K562 (cell line): ENCODE measurements around the gene CCDC27. TPM values are rescaled to one million over a fixed set of nuclear protein-coding genes. Genes with fewer than 3 reads are reported as not detected.

Experiments used
- ATAC-seq: fragments of 200-7000 bp; cut with Tn5 transposase; 3 replicates; pipeline ENCODE4 v1.9.1; 2020; ENCODE audit warnings: moderate library complexity
- BruUV-seq: library from RNA; stranded (reverse); fragments of 400-500 nt; replicated peaks from 2 replicates; lab custom pipeline; 2021; lab: Mats Ljungman, UMichigan
- CTCF ChIA-PET: fragments of 300-600 bp; formaldehyde crosslinking; extraction: SDS; loops from one replicate; lab custom pipeline; 2021; ENCODE audit warnings: low intra/inter-chr PET ratio; lab: Yijun Ruan, JAX
- POLR2A ChIA-PET: fragments of 300-600, 350-650 bp; sonication (Branson Sonifier 250); formaldehyde crosslinking; extraction: SDS; loops from one replicate; lab custom pipeline; 2021; ENCODE audit warnings: antibody characterized with exemption, inconsistent platforms; lab: Yijun Ruan, JAX
- DNase-seq, 4 experiments: peaks; one replicate each; pipeline versions ENCODE4 v3.0.0 to v3.0.0-alpha.2; 2011 to 2018; ENCODE audit warnings: low spot score in 3 of 4, mixed read lengths in 3 of 4; ENCODE audit errors: extremely low read depth in 1 of 4
- FAIRE-seq: peaks from 2 replicates; lab custom pipeline; 2011; peaks lifted over from hg19 to GRCh38; lab: Jason Lieb, UNC
- H2AFZ ChIP-seq: 2 replicates; pipeline ENCODE4 v1.6.0; 2011; ENCODE audit warnings: low read depth, low read length, control low read depth, inconsistent platforms
- H3K27ac ChIP-seq: fragments of 200-600 bp; 3 replicates; pipeline ENCODE4 v1.8.0; 2011; ENCODE audit warnings: low read depth, mild to moderate bottlenecking, control low read depth, inconsistent platforms, low read length, moderate library complexity, mixed read lengths; ENCODE audit errors: extremely low read depth
- H3K27me3 ChIP-seq, 2 experiments: fragments of 300-600 bp in 1 of 2; 2 replicates in 1 of 2; 3 replicates in 1 of 2; pipeline versions ENCODE4 v1.6.0 to v1.8.0; 2011; ENCODE audit warnings: inconsistent platforms in 2 of 2, low read length in 2 of 2, mild to moderate bottlenecking in 1 of 2, mixed read lengths in 1 of 2, moderate library complexity in 1 of 2; ENCODE audit not compliant: control insufficient read depth in 2 of 2, insufficient read depth in 2 of 2
- H3K36me3 ChIP-seq: fragments of 300-600 bp; 3 replicates; pipeline ENCODE4 v1.8.0; 2011; ENCODE audit warnings: mild to moderate bottlenecking, low read length, inconsistent platforms; ENCODE audit not compliant: control insufficient read depth, insufficient read depth
- H3K4me1 ChIP-seq, 2 experiments: fragments of 200-600 bp in 1 of 2; replicated peaks in 1 of 2; 2 replicates in 1 of 2; 3 replicates in 1 of 2; pipeline versions ENCODE4 v1.5.1 to v1.8.0; 2011; ENCODE audit warnings: inconsistent platforms in 2 of 2, low read length in 2 of 2, mild to moderate bottlenecking in 1 of 2, mixed read lengths in 1 of 2, moderate library complexity in 1 of 2; ENCODE audit not compliant: control insufficient read depth in 2 of 2, insufficient read depth in 2 of 2
- H3K4me2 ChIP-seq: 2 replicates; pipeline ENCODE4 v1.6.1; 2011; ENCODE audit warnings: low read length, control low read depth, inconsistent platforms, mixed read lengths; ENCODE audit not compliant: insufficient read depth
- H3K4me3 ChIP-seq: fragments of 200-600 bp; sonication (generic), shearing (Covaris generic); 2 replicates; pipeline ENCODE4 v1.5.1; 2016; ENCODE audit warnings: control low read depth, inconsistent platforms
- H3K79me2 ChIP-seq: fragments of 200-600 bp; 3 replicates; pipeline ENCODE4 v1.8.0; 2011; ENCODE audit warnings: low read length, inconsistent platforms; ENCODE audit not compliant: control insufficient read depth, insufficient read depth
- H3K9ac ChIP-seq, 2 experiments: 2 replicates each; pipeline versions ENCODE4 v1.6.0 to v1.6.1; 2011; ENCODE audit warnings: low read depth in 2 of 2, low read length in 2 of 2, control low read depth in 1 of 2, inconsistent platforms in 1 of 2, mild to moderate bottlenecking in 1 of 2, mixed read lengths in 1 of 2; ENCODE audit not compliant: insufficient read depth in 1 of 2
- H3K9me1 ChIP-seq: one replicate; pipeline ENCODE4 v1.6.0; 2011; ENCODE audit warnings: inconsistent platforms, mild to moderate bottlenecking, low read length, moderate library complexity; ENCODE audit not compliant: control insufficient read depth, insufficient read depth
- H3K9me3 ChIP-seq: replicated peaks from 2 replicates; pipeline ENCODE4 v1.5.1; 2011; ENCODE audit warnings: low read depth, low read length, inconsistent platforms; ENCODE audit not compliant: control insufficient read depth, insufficient read depth
- H4K20me1 ChIP-seq: replicated peaks from 2 replicates; pipeline ENCODE4 v1.6.1; 2011; ENCODE audit warnings: low read length, inconsistent platforms, mixed read lengths; ENCODE audit not compliant: control insufficient read depth, insufficient read depth
- CBFA2T3 ChIP-seq: fragments of 450-650 bp; IDR thresholded peaks from 2 replicates; pipeline ENCODE4 v1.6.1; 2017
- GTF3C2 ChIP-seq: IDR thresholded peaks from 3 replicates; pipeline ENCODE4 v1.6.1; 2011; ENCODE audit warnings: borderline replicate concordance, mild to moderate bottlenecking, moderate library complexity; ENCODE audit not compliant: insufficient read length; ENCODE audit errors: extremely low read depth
- MCM5 ChIP-seq: fragments of 450-650 bp; IDR thresholded peaks from 2 replicates; pipeline ENCODE4 v1.6.1; 2016; ENCODE audit warnings: low read depth
- MECOM ChIP-seq: fragments of 250-450 bp; sonication (Bioruptor Pico); IDR thresholded peaks from 2 replicates; pipeline ENCODE4 v1.8.0; 2022; ENCODE audit warnings: inconsistent platforms
- PRPF4 ChIP-seq: fragments of 200-400 bp; formaldehyde crosslinking; IDR thresholded peaks from one replicate; pipeline ENCODE4 v1.6.1; 2017; ENCODE audit warnings: low read length, low read depth, mild to moderate bottlenecking; ENCODE audit not compliant: insufficient read depth, poor library complexity, severe bottlenecking
- RNF219 ChIP-seq: fragments of 250-450 bp; sonication (Bioruptor Pico); IDR thresholded peaks from 2 replicates; pipeline ENCODE4 v1.5.0; 2022; ENCODE audit warnings: mild to moderate bottlenecking
- SP1 ChIP-seq: sonication (generic); formaldehyde crosslinking; IDR thresholded peaks from 2 replicates; pipeline ENCODE4 v1.8.1; 2022; ENCODE audit warnings: mild to moderate bottlenecking, missing genetic modification reagents
- SRSF3 ChIP-seq: fragments of 200-400 bp; formaldehyde crosslinking; IDR thresholded peaks from 2 replicates; pipeline ENCODE4 v1.6.1; 2016; ENCODE audit warnings: mild to moderate bottlenecking, low read length, moderate library complexity; ENCODE audit not compliant: insufficient read depth
- WGBS: fragments of 100-300 bp; shearing (Covaris generic); methylation state at CpG from one replicate; pipeline ENCODE4 v1.1.6; 2016; ENCODE audit warnings: low coverage, mixed read lengths; ENCODE audit not compliant: insufficient coverage; ENCODE audit errors: missing lambda C conversion rate; 5-methylcytosine and 5-hydroxymethylcytosine counted together
- in situ Hi-C: fragments of 300-500 bp; cut with MboI; formaldehyde crosslinking; loops from 4 replicates; pipeline ENCODE4 v1.15.0; 2018; ENCODE audit warnings: inconsistent platforms, mixed read lengths
- intact Hi-C: fragments of 100-400 bp; cut with micrococcal nuclease; formaldehyde crosslinking; loops from 2 replicates; pipeline ENCODE4 v1.14.2; 2022
- polyA plus RNA-seq, 8 experiments: library from polyadenylated mRNA; depleted of rRNA in 4 of 8; stranded (reverse) in 5 of 8; unstranded in 3 of 8; fragments of >200 nt; fragmentation: Nextera tagmentation in 2 of 8; fragmentation: Illumina TruSeq in 1 of 8; extraction: Ambion mirVana in 2 of 8; extraction: Trizol in 1 of 8; gene quantifications; 2 replicates each; pipeline versions ENCODE4 v1.2.1 to v1.2.3, GENCODE V29; 2011 to 2014; ENCODE audit warnings: inconsistent platforms in 1 of 8, missing spikeins in 1 of 8
- total RNA-seq, 7 experiments: library from RNA; depleted of rRNA in 6 of 7; stranded (reverse); fragments of >200 nt in 6 of 7; fragmentation: Illumina TruSeq in 2 of 7; extraction: Trizol in 2 of 7; gene quantifications; 2 replicates each; pipeline versions ENCODE4 v1.2.1 to v1.2.3, GENCODE V29; 2011 to 2021; ENCODE audit warnings: low replicate concordance in 1 of 7
- TF ChIP-seq, protein P1 (sequence below), 2 experiments: IDR thresholded peaks; 2 replicates each; pipeline ENCODE4 v1.6.1; 2011; ENCODE audit warnings: borderline replicate concordance in 1 of 2, control low read depth in 1 of 2, low read depth in 1 of 2, low read length in 1 of 2, mild to moderate bottlenecking in 1 of 2, mixed read lengths in 1 of 2, moderate library complexity in 1 of 2; ENCODE audit not compliant: insufficient read depth in 1 of 2, insufficient read length in 1 of 2, poor library complexity in 1 of 2, severe bottlenecking in 1 of 2; ENCODE audit errors: extremely low read depth in 1 of 2

The CCDC27 gene
- total and polyA plus RNA-seq, 9 of the 15 experiments (the other 6 are each of a cell fraction or from before 2014, with no cell fraction given), result 0.01 to 0.04 TPM; not detected in 7

- in situ Hi-C loops, result no loop called here
- Histone ChIP-seq H3K27me3 (no peaks in the 10 kb centered on the region), H3K4me2 (no peak overlapping the region), H3K9me3 (no peaks in the 10 kb centered on the region), H3K27ac (no peak overlapping the region), H3K4me3 (no peak overlapping the region), H3K9me1 (peaks cover 5% of the 10 kb centered on the region), H3K36me3 (peaks cover 71% of the 10 kb centered on the region), H3K79me2 (peaks cover 6% of the 10 kb centered on the region; the same call in 2 of the 3 replicates), H3K4me1 (peaks cover 15 to 54% of the 10 kb centered on the region in 2 experiments), H2AFZ (no peak overlapping the region), H4K20me1 (no peaks in the 10 kb centered on the region), H3K9ac (peak overlapping the region in 1 of 2 experiments; percentile 37; a peak in 1 of 4 replicates)
- no TSS peak for BruUV-seq
- no peak for FAIRE-seq
- CTCF ChIA-PET, result no interaction called here
- DNase-seq, result no peak
- POLR2A ChIA-PET, result interaction anchor here (1.0 kb wide), 1 partner anchor 11 kb away, joined by 3 read pairs; no protein-coding TSS in a partner anchor
- no peak for ATAC-seq
- WGBS, result 94% methylated on average over 20 of the region's 20 CpGs
- intact Hi-C loops, result loop anchor here (5.0 kb wide), 1 partner anchor 77 kb away; the partner anchor contains the start of genes CEP104 and DFFB
- TF ChIP-seq CBFA2T3 (no peak), GTF3C2 (no peak), PRPF4 (no peak), RNF219 (CRISPR knock-in tag) (no peak), MCM5 (no peak), SP1 (CRISPR knock-in tag) (0 out of 2 replicates have a peak, but pooled peaks have one; percentile 25), SRSF3 (no peak), MECOM (0 out of 2 replicates have a peak, but pooled peaks have one; percentile 9)
- TF ChIP-seq, protein P1, sequence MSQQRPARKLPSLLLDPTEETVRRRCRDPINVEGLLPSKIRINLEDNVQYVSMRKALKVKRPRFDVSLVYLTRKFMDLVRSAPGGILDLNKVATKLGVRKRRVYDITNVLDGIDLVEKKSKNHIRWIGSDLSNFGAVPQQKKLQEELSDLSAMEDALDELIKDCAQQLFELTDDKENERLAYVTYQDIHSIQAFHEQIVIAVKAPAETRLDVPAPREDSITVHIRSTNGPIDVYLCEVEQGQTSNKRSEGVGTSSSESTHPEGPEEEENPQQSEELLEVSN (IDR thresholded peaks at IDR 0.05; ENCODE audit: borderline replicate concordance in 1 of 2, extremely low read depth in 1 of 2, insufficient read depth in 1 of 2, insufficient read length in 1 of 2, low read depth in 1 of 2, low read length in 1 of 2, poor library complexity in 1 of 2, severe bottlenecking in 1 of 2), result peak in 1 of 2 experiments; percentile 3
Measured at GRCh38 chr1:3779912-3780416, 27.7 kb downstream of the CCDC27 start.
